HG02981 (cell line): ENCODE data around the gene PKP1.

ENCODE experiments used
- ATAC-seq: cut with Tn5 transposase; IDR thresholded peaks from one replicate; pipeline ENCODE4 v1.9.1; 2021; ENCODE audit warnings: mild to moderate bottlenecking, moderate library complexity; ENCODE audit not compliant: unreplicated experiment

PKP1 gene

DNA sequence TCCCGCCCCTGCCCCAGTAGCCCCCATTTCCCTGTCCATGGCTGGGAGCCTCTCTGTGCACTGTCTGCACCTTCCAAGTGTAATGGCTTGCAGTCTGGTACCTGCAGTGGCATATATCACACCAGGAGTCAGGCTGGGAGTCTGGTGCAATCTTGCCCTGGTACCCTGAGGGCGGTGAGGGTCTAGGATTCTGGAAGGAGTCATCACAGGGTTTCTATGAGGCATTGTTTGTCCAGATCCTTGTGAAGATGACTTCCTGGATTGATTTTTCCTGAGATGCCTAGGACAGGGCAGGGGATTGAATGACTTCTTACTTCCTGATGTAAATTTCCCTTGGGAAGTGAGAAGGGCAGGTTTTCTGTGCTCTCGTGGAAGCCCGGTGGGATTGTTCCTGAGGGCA lies 5.9 kb upstream of the PKP1 start:
- no peak for ATAC-seq

DNA sequence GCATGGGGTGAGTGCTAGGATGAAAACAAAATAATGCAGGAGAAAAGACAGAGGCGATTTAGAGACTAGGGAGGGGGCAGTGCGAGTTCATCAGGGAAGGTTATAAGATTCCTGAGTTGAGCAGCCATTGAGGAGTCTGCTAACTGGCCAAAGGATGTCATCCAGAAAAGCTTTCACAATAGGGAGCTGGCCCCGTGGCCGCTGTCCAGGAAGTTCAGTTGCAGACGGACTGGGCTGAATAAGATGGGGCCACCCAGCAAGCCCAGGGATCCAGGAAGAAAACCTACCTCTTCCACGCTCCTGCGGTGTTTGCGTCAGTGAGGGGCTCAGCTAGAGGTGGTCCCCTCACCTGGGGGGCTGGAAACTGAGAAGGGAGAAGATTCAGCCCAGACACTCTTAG lies 4.0 kb upstream of the PKP1 start:
- ATAC-seq = no peak

DNA sequence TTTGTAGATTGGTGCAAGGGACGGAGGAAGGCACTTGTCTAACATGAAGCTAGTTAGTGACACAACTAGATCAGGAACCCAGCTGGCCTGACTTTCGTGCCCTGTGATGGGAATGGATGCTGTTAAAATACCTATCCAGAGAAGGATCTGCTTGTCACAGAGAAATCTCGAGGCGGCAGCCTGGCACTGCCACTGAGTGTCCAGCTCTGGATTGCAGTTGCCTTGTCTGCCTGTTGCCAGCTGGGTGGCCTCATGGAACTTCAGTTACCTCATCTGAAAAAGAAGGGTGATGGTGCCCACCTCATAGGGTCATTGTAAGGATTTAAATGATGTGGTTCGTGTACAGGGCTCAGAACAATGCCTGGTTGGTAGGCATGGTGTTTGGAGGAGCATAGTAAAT lies 2.4 kb upstream of the PKP1 start:
- no peak for ATAC-seq

DNA sequence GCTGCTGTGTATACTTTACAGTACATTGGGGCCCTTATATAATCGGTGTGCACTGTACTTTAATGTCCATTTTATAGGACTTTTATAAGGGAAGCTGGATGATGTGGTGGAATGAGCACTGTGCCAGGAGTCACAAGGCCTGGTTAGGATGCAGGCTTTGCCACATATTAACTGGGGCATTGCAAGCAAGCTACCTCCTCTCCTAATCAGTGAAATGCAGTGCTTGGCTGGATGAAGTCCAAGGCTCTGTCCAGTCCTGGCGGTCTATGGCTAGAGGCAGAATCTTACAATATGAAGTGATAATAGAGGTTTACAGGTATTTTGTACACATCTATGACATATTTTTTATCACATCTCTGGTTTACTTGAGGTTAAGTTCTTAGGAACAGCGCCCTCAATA lies 1.7 kb upstream of the PKP1 start:
- ATAC-seq = no peak

DNA sequence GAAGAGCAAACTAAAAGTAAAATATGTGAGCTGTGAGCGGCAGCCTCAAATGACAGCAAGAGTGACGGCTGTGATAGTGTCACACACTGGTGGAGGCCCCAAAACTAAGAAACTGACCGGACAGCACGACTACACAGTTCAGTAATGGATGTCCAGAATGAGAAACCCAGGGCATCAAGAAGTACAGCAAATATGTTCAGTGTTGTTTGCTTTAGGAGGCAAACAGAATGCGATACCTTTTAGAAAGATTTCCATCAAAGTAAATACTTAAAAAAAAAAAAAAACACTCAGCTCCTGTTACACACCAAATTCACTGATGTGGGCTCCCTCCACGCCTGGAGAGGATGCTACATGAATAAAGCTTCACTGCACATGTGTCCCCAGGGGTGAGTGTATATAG lies 1.1 kb upstream of the PKP1 start:
- ATAC-seq = no peak

DNA sequence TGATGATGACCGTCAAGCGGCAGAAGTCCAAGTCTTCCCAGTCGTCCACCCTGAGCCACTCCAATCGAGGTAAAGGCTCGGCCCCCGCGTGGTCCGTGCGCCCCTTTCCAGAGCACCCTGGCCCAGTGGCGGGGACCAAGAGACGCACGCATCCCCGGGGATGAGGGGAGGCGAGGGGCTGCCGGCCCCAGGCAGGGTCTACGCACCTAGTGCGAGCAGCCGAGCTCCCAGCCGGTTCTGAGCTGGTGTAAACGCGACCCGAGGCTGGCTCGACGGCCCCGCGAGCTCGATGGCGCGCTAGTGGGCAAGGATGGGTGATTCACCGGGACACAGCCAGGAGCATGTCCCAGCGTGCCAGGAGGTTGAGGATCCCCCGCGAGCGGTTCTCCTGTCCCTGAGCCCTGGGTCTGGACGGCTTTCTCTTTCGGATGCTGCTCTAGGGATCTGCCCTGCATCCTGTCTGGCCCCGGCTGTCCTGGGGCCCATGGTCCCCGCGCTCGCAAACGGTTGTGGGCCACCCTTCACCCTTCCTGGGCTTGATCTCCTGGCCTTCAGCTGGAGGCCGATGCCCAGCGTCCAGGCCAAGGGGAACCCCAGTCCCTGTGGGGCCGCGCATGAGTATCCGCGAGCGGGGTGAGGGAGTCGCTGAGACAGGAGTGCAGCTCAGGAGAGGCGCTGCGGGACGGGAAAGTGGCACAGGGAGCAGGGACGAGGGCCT lies 689 bp downstream of the PKP1 start:
- ATAC-seq = no peak

DNA sequence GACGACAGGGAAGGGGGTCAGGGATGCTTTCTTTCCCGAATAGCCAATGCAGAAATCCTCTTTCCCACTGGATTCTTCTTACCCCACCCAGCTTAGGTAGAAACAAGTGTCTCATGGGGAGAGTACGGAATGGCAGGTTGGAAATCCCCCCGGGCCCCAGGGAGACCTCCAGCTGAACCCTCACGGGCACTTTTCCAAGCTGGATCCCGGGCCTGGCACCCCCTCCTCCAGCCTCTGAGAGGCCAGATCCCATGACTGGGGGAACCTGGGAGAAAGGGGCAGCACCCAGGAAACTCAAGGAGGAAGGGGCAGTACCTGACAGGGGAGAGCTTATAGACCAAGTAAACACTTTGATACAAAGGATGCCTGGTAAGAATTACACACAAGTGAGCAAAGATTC lies 1.3 kb downstream of the PKP1 start:
- ATAC-seq = no peak

DNA sequence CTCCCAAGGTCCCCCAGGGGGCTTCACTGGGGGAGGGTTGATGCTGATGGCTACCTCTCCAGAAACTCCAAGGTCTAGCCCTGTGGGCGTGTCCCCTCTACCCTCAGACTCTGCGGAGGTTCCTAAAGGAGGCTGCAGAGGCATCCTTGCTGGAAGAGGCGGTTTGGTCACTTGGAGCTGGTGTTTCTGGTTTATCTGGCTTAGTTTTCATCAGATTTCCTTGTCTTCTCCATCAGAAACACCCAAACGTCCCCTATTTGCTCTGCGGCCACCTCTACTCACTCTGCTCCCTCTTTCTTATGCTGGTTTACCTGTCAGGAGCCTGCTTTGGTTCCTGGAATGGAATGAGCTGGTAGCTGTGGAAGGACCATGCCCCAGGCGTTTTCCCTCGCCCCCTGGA lies 2.5 kb downstream of the PKP1 start:
- ATAC-seq = no peak

DNA sequence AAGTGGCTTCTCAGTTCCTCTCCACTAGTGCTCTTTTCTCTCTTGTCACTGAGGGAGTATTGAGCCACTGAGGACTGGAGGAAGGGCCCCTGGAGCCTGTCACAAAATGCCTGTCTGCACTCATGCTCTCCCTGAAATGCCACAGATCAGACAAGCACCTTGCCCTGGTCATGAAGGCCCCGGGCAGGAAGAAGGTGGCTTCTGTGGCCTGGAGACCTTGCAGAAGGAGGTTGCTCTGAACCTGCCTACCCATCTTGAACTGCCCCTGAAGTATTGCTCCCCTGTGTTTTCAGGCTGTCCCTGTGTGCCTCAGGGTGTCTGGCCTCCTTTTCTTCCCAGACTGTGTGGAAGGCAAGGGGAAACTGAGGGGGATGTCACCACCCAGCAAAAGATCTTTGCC lies 3.1 kb downstream of the PKP1 start:
- no peak for ATAC-seq

DNA sequence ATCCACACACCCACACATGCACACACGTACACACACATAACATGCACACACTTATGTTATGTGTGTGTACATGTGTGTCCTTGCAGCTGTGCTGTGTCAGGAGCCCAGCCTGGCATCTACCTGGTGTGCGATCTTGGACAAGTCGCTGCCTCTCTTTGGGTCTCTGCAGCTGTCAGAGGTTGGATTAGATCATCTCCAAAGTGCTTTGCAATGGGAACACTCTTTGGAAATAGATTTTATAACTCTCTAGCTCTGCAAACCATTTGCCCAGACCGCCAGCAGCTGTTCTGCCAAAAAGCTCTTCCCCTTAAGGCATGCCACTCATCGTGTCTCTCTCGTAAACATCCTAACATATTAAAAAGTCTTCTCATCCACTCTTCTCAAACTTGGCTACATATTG lies 4.7 kb downstream of the PKP1 start:
- no peak for ATAC-seq

DNA sequence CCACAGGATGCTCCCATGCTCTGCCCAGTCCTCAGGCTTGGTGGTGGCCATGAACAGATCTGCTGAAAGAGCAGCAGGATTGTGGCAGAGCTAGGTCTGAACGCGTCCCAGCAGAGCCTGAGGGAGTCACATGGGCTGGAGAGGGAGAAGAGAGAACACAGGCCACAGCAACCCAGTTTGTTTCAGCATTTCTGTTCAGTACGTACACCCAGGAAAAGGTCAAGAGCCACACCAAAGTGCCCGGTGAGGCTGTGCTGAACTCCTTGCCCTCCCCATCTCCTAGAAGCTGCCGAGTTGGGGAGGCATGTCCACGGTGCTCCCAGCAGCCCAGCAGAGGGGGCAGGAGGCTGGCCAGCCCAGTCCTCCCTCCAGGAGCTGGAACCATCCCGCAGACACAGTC lies 5.5 kb downstream of the PKP1 start:
- no peak for ATAC-seq

DNA sequence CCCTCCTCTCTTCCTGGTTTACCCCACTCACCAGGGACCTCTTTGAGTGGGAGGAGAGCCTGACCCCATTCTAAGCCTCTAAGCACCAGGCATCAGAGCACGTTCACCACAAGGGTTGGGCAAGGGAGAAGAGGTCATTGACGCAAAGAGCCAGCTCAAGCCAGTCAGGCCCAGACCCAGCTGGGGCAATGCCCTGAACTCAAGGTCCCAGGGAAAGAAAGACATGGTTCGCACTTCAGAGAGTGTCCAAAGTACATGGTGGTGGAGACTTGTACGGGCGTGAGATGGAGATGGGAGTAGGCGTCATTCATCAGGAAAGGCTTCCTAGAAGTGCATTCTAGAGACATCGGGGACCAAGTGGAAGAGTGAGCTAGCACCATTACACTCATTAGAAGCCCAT lies 7.2 kb downstream of the PKP1 start:
- no peak for ATAC-seq

DNA sequence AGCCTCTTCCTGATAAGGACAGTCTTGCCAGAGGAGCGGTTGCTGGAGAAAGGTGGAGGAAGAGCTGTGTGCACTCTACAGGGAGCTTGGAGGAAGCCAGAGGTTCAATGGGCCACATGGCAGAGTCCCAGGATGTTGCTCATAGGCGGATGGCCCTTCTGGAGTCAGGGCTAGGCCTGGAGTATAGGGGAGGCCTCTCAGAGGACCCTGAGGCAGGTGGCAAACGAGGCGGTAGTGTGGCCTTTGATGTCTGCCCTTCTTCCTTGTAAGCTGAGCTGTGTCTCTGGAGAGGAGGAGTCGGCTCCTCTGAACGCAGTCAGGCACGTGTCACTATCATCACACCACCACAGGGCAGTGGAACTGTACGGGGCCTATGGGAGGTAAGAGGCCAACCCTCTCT lies 8.6 kb downstream of the PKP1 start:
- no peak for ATAC-seq

DNA sequence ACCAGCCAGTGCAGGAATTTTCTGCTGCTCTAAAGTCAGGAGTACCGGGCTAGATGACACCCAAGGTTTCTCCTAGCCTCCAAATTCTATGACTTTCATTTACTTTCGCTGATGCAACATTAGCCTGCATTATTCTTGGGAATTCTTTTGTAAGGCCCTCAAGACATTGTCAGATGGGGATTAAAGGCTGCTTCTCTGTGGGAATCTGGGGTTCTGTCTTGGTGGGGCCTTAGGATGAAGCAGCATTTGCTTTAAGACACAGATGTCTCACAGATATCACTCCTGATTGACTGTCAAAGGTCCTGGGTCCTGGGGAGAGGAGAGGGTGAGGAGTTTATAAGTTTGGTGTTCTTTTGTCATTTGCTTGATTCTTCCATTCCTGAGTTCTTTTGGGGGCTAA lies 11.6 kb downstream of the PKP1 start:
- no peak for ATAC-seq

DNA sequence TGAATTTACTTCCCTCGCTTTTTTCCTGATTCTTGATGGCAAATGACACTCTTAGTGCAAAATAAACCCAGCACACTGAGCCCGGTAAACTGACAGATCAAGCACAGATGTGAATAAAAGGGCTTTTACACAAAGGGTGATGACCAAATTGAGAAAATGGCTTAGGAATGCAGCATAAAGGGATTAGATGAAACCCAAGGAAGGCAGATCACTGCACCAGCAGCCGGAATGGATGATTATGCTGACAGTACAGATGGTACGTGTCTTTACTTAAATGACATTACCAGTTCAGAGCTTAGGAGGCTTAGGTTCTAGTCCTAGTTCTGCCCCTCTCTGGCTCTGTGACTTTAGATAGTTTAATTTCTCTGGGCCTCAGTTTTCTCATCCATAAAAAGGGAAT lies 12.0 kb downstream of the PKP1 start:
- no peak for ATAC-seq

DNA sequence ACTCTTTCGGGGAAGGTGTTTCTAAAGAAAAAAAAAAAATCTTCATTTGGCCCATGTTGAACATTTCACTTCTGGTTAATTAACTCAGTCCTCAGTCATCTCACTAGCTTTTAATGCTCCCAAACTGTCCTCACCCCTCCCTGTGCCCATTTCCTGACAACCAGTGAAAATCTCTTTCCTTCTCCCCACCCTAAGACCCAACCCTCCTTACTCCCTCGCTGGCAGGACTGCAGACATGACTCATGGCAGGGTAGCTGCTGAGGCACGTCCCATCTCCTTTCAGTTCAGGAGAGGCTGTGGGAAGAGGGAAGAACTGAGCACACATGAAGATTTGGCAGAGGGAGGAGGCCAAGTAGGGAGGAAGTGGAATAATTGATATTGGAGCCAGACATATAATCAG lies 12.6 kb downstream of the PKP1 start:
- ATAC-seq = no peak

DNA sequence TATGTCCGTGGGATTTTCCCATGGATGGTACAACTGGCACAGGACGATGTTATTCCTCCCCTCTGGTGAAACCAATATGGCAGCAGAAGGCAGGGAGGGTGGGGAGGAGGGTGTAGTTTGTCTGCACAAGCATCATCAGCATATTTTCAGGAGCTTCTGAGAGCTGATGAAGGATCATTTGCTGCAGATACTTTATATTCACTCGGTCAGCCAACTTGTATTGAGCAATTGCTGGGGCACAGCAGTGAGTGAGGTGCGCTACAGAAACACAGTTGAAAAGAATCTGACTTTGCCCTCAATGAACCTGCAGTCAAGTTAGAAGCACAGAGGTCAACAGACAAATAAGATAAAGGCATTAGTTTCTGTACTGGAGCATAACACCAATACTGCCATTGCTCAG lies 13.0 kb downstream of the PKP1 start:
- ATAC-seq = no peak

DNA sequence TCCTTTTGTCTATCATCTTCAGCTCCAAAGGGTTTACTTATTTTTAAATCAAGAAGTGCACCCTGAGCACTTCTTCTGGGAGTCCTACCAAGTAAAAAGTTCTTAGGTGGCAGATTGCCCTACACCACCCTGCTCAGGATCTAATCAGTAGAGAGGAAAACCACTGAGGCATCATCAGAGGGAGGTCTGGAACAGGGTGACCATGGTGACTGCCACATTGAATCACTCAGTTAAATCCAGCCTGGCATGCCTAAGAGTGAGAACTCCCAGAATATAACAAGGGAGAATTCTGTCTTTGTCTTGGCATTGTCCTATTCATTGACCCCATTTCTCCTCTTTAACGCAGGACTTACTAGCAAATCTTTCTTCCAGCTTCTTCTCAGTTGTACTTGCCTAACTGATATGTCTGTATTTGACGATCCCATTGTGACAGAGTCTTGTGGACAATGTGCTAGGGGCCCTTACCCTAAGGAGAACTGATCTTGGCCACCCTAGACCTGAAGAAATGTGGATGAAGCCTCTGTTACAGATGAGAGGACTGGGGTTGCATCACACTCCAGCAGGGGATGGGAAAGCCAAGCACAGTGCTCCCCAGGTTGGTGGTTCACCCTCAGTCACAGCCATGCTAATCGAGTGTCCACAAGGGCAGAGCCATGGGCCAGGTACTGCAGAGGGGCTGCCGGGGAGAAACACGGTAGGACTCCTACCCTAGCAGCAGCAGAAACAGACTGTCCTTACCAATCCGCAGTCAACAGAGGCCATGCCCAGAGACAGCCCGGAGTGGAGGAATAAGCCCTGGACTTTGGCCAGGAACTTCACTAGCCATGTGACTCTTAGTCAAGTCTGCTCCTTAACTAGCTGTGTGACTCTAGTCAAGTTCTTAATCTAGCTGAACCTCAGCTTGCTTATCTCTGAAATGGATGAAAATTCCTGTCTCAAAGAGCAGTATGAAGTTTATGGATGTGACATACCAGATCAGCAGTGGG lies 15.4 kb downstream of the PKP1 start:
- no peak for ATAC-seq

DNA sequence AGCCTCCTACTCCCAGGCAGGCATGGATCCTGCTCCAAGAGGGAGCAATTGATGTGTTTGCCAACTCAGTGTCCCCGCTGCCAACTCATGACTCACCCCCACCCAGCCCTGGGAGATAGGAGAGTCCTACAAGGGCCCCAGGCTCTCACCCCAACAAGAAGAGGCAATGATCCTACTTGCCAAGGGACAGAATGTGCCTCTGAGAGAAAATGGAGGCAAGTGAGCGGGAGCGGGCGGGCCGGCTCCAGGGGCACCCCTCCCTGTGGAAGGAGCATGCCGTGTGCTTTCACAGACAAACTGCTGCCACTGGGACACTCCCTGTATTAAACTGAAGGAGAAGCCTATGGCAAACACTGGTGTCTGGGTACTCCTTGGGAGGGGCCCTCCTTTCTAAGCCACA lies 16.7 kb downstream of the PKP1 start:
- ATAC-seq = no peak

DNA sequence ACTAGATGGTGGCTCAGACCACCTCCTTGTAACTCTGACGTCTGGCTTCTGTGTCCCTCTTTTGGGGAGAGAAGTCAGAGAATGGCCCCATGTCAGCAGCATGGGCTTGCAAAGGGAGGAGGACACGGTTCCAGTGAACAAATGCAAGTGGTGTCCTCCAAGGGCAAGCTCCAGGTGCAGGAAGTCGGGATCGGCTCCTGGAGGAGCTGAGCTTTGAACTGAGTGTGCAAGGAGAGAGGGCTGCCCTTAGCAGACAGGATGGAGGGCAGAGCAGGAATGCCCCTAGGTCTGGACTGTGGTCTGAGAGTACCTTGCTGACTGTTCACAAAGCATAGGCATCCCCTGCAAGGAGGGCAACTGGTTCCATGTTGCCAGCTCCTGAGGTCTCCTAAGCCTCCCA lies 17.3 kb downstream of the PKP1 start:
- no peak for ATAC-seq

DNA sequence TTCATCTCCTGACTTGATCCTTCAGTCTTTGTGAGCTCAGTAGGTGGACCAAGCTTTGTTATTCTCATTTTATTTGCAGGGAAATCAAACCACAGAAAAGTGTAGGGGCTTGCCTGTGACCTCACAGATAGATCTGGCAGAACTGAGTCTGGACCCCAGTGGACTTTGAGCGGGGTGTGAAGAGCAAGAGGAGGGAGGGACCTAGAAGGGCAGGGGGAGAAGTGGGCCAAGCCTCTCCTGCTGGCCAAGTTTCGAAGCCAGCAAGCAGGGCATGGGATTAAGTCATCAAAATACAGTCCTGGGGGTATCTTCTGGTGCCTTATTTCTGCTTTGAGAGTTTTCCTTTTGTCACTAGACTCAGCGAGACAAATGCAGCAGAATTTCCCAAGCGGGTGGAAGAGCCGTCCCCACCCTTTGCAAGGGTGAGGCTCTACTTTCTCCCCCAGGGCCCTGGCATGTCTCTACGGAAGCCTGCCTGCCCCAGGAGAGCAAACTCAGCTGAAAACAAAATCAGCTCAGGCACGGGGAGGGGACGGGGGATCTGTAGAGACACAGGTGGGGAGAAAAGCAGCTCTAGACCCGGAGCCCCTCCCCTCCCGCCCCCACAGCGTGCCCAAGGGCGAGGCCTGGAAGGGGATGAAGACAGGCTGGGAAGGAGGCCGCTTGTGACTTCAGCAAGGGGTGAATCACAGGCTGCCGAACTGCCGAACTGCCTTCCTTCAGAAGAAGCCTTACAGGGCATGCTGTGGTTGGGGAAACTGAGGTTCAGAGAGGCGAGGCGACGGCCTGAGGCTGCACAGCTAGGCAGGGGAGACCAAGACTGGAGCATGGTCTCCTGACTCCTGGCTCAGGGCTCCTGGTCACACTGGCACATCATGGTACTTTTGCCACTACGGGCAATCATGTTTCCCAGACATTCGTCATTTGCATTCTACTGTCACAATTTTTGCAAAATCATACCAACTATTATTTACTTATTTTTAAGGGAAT lies 19.2 kb downstream of the PKP1 start:
- no peak for ATAC-seq
